Fibroblast of skin of right quadriceps (primary cell): ENCODE measurements around the gene NUP153.

Source experiments
- DNase-seq: peaks from one replicate; pipeline ENCODE4 v3.0.0-alpha.2; 2013

NUP153 gene

DNA sequence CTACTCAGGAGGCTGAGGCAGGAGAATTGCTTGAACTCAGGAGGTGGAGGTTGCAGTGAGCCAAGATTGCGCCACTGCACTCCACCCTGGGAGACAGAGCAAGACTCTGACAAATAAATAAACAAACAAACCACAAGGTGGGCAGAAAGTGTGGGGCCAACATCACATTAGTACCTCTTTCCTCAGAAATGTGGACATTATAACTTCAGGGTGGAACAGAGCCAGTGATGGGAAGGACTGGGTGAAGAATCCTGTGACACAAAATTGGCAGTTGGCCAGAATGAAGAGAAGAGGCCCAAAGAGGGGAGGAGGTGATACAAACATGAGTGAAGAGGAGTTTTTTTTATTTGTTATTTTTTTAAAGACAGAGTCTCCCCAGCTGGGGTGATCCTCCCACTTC, 50.6 kb downstream of the NUP153 start:
- peak; percentile 15 for DNase-seq

DNA sequence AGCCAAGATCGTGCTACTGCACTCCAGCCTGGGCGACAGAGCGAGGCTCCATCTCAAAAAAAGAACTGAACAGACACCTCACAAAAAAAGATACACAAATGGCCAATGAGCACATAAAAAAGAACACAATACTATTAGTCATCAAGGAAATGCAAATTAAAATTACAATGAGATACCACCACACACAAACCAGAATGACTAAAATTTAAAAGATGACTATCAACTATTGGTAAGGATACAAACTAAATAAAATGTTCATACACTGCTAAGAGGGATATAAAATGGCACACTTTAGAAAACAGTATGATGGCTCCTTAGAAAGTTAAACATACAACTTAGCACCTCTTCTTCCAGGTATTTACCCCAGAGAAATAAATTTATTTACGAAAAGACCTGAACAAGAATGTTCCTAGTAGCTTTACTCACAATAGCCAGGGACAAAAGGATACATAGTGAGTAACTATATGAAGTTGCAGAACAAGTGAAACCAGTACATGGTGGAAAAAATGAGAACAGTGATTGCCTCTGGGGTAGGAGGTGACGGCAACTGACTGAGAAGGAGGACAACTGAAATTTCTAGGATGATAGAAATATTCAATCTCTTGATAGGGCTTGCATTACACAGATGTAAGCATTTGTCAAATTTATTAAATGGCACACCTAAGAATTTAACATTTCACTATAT, 53.4 kb downstream of the NUP153 start:
- no peak for DNase-seq

DNA sequence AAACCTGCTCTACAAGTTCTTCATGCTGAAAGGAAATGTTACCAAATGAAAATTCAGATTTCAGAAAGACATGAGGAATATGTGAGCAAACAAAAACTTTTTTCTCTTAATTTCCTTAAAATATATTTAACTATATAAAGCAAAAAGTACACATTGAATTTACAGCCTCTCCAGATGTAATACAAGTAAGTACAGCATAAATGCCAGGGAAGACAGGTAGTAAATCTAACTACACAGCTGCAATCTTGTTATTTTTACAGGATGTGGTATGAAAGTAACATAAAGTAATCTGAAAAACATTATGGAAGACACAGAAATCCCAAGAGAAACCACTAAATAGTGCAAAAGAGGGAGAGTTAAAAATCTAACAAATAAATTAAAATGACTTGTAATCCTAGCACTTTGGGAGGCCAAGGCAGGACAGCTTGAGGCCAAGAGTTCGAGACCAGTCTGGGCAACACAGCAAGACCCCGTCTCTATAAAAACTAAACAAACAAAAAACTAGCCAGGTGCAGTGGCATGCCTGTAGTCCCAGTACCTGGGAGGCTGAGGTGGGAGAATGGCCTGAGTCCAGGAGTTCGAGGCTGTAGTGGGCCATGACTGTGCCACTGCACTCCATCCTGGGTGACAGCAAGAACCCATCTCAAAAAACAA, 55.9 kb downstream of the NUP153 start:
- no peak for DNase-seq

DNA sequence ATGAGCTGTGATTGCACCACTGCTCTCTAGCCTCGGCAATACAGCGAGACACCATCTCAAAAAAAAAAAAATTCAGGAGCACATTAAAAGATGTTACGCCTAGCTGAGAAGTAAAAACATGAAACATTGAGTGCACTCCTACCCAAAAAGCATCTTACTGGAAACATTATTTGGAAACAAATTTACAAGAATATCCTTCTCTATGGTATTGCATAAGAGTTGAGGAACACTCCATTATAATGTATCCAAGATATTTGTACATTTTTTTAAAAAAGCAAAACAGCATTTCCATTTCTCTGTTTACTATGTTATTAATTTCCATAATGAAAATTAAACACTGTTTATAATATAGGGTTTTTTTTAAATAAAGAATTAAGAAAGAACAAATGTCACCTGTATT, 58.0 kb downstream of the NUP153 start:
- DNase-seq = no peak

DNA sequence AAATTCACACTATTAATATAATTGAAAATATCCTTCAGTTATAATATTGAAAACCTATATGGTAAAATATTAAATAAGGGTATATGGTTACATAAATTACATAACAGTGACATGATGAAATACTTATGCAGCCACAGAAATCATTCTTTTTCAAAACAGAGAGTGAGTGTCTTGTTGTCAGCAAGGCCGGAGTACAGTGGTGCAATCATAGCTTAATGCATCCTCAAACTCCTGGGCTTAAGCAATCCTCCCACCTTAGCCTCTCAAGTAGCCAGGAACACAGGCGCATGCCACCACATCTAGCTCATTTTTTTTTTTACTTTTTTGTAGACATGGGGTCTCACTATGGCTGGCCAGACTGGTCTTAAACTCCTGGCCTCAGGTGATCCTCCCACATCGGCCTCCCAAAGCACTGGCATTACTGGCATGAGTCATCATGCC, 66.2 kb downstream of the NUP153 start:
- DNase-seq = peak; percentile 15

DNA sequence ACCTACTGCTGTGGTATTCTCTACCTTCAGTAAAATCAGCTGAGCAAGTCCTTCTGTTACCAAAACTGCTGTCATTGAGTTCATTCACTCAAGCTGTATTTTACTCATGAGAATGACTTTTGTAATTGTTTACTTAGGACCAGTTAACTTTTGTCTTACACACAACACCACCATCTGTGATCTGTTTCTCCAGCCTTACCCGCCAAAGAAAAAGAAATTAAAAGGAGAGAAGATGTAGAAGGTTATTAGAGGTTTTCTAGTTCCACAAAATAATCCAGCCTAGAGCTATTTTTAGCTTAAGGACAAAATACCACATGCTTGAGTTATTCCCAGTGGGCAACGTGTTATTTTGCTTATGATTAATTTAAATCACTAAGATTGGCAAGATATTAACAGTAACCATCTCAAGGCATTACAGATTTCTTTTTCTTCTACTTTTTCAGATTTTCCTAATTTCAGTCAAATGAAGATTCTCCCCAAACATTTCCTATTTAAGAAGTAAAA, 68.5 kb downstream of the NUP153 start:
- no peak for DNase-seq

DNA sequence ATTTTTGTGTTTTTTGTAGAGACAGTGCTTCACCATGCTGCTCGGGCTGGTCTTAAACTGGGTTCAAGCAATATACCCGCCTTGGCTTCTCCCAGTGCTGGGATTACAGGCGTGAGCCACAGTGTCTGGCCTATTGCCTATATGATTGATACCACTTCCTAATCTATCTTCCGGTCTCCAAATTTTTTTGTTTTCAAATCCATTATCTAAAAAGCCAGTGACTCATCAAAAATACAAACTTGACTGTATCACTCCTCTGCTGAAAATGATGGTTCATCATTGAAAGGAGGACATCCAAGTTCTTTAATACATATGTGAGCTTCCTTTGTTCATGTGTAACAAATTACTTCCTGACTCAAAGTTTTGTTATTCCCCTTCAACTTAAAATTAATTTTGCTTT, 71.2 kb downstream of the NUP153 start:
- no peak for DNase-seq

DNA sequence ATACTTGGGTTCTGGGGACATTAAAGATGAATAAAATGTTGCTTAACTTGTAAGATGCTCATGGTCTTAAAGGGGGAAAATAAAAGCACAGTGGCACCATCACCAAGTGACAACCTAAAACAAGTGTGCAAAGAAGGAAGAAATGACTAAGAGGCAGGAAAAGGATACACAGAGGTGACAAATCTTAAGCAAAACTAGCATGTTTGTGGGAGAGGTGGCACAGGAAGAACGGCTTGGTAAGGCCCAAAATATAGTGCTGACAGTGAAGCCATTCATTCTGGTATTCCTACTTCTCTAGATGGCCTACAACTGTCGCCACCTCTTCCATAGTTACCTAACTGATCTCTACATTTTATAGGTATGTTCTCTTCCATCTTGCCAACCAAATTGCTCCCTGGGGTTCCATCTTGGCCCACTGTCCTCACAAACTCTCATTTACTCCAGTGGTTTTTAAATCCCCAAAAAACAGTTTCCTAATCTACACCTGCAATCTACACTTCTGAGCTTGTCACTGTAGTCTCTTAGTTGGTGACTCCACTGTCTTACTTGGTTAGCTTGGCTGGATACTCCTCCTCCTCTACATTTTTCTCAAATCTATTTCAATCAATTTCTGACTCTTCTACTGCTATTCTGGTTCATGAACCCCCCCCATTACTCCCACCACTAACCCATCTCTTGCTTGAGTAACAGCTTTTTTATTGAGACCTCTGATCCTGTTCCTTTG, 73.1 kb downstream of the NUP153 start:
- no peak for DNase-seq

DNA sequence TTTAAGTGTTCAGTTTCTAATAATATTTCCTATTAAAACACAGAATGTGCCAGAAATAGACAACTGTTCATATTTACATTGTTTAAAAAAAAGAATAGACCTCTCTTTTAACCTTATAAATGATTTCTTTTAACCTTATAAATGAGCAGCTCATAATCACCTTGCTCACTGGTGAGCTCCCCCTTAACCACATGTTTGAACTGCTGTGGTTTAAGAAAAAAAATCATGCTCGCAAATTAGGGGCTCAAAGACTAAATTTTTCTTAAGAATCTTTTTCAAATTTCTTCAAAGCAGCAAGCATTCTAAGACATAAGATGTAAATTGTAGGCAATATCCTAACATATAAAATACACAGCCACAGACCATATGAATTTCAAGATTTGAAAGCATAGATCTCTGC, 73.8 kb downstream of the NUP153 start:
- no peak for DNase-seq

DNA sequence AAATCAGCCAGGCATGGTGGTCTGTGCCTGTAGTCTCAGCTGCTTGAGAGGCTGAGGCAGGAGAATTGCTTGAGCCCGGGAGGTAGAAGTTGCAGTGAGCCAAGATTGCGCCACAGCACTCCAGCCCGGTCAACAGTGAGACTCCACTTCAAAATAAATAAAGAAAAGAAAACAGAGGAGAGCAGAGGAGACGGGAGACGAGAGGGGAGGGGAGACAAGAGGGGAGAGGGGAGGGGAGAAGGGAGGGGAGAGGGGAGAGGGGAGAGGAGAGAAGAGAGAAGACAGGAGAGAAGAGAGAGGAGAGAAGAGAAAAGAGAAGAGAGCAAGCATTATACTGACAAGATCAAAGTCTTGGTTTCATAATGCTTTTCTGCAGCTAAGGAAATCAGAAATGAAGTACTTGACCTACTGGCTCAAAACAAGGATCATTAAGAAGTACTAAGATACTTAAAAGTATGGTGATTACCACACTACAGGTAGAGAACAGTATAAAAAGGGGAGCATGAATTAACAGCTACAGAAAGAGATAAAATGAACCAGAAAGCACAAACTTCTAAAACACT, 76.1 kb downstream of the NUP153 start:
- DNase-seq = no peak

DNA sequence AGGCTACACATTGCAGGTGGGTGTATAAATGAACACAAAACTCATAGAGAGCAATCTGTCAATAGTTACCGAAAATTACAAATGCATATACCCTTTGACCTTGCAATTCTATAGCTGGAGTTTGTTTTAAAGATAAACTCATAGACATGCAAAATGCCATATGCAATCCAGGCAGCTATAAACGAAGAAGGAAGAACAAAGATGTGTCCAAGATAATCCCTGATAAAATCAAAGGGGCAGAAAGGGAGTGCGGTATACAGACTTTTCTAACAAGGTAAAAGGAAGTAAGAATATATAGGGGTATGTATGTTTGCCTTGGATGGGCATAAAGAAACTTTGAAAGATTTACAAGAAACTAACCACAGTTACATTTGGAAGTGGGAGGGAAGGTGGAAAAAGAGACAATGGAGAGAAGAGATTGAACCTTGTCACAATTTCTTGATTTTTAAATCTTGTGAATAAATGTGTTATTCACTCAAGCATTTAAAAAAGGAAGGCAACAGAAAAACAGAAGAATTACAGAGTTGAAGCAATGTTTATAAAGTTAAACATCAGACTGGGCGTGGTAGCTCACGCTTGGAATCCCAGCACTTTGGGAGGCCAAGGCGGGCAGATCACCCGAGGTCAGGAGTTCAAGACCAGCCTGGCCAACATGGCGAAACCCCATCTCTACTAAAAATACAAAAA, 76.8 kb downstream of the NUP153 start:
- no peak for DNase-seq

DNA sequence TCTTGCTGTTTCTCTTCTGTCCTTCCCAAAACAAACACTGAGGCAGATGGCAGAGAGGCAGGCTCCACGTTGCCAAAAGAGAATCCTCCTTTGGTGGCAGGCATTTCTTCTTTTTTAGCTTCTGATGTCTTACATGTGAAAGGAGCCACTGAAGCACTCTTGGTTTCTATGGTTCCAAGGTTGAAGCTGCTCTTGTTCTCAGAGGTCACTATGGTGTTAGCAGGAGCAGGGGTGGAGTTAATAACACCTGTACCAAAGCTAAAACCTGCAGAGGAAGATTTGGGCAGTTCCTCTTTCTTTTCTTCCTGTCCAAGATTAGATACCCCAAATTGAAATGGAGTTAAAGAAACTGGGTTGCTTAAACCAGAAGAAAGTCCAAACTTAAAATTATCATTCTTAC, 77.9 kb downstream of the NUP153 start:
- no peak for DNase-seq

DNA sequence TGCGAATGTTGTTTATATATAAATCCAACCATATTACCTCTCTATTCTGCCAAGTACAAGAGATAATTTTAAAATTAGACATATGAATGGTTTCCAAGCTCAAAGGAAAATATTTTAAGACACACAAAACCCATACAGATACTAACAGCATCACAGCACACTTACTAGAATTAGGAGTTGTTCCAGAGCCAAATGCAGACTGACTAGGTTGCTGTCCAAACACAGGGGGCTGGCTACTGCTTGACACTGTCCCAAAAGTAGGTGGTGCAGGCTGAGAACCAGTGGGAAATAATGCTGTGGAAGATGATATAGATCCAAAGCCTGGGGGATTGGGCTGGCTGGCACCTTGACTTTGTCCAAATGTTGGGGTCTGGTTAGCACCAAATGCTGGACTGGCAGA, 82.3 kb downstream of the NUP153 start:
- no peak for DNase-seq

DNA sequence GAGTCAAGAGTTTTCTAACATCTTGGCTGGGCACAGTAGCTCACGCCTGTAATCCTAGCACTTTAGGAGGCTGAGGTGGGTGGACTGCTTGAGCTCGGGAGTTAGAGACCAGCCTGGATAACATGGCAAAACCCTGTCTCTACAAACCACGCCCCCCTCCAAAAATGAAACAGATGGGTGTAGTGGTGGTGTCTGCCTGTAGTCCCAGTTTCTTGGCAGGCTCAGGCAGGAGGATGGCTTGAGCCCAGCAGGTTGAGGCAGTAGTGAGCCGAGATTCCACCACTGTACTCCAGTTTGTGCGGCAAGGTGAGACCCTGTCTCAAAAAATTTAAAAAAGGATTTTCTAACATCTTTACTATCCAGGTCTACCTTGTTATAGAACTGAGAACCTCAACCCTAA, 84.6 kb downstream of the NUP153 start:
- DNase-seq = peak; percentile 1

DNA sequence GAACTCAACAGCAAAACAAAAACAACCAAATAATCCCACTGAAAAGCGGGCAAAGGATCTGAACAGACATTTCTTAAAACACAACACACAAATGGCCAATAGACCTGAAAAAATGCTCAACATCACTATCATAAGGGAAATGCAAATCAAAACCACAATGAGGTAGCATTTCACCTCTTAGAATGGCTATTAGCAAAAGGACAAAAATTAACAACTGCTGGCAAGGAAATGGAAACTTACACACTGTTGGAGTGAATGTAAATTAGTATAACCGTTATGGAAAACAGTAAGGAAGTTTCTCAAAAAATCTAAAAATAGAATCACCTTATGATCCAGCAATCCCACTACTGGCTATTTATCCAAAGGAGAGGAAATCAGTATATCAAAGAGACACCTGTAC, 85.7 kb downstream of the NUP153 start:
- no peak for DNase-seq

DNA sequence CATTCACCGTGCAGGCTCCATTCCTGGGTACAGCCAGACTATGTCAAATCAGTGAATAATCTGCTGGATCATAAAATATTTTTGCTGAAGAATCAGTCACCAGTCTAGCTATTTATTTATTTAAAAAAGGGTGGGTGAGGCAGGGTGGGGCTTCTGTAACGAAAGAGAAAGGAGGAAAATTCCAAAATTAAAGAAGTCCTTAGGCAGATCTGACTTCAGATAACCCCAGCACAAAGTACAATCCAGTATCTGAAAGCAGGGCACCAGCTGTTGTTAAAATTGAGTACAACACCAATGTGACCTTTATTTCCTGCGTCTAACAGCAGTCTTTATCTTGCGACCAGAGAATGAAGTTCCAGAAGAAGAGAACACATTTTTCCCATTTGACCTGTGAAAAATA, 90.9 kb downstream of the NUP153 start:
- DNase-seq = no peak

DNA sequence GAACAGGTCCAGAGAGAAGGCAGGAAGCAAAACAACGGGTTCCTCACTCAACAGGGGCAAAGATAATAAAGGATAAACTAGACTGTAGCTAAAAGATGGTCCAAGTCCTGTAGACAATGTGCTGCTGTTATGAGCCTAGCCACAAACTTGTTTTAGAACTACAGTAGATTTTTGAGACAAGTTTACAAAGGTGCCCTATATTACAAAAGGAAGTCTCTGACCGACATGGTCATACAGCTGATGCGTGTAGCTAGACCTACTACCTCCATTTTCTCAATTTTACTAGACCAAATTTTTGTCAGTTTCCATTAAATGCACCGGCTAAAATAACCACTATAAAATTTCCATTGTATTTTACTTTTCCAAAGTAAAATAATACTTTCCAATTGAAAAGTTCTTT, 94.7 kb downstream of the NUP153 start:
- DNase-seq = no peak

DNA sequence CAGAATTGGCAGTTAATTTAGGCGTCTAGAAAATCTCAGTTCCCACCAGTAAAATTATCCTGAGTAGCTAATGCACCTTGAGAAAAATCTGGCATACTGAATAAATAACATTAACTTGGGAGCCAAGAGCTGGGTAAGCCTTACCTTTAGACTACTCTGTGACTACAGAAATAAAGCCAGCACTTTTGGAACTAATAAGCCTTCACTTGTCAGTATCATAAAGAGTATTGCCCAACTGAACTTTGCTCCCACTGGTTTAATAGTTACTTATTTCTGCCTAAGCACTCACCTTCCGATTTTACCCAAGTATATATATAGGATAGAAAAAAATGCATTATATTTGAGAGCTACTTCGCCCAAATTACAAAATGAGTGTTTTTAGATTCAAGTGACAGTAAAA, 95.9 kb downstream of the NUP153 start:
- no peak for DNase-seq

DNA sequence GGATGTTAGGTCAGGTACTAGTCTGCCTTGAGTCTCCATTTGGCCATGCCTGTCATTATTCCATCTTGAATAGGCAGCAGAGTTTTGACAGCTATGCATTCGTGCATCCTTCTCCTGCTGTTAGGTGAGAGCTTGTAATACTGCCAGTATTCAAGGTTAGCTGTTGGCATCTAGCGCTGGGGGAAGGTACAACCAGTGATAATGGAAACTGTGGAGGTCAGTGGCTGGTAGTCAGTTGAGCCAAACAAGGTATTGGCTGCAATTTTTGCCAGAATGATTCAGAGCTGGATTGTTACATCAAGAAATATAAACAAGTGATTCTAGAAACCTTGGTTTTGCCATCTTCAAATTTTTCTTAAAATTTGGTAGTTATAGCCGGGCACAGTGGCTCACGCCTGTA, 100.1 kb downstream of the NUP153 start:
- no peak for DNase-seq

DNA sequence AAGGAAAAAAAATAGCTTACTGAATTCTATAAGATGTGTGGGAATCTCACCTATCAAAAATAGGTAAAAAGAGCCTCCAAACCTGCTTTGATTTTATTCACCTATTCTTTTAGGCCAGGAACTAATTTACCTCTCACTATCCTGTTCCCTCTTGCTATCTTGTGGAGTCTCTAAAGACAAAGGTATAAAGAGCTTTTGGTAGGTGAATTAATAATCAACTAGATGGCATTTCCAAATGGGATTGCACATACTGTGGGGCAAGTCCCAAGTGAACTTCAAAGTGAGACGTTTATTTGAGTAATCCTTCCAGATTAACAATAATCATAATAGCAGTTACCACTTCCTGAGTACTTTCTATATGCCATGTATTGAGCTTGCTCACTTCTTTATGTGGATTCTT, 103.8 kb downstream of the NUP153 start:
- DNase-seq = no peak

DNA sequence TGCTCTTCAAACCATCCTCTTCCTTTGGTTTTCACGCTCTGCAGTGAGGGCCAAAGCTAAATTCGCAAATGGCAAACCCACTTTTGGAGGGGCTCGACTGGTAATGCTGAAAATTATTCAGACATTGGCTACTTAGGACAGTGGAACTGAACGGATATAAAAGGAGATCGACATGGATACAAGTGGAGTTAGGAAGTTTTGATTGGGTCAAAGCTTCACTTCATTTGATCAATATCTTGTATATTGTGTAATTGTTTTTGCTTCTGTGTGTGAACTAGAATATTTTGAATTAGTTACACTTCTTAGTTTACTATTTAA, 105.4 kb downstream of the NUP153 start:
- no peak for DNase-seq

DNA sequence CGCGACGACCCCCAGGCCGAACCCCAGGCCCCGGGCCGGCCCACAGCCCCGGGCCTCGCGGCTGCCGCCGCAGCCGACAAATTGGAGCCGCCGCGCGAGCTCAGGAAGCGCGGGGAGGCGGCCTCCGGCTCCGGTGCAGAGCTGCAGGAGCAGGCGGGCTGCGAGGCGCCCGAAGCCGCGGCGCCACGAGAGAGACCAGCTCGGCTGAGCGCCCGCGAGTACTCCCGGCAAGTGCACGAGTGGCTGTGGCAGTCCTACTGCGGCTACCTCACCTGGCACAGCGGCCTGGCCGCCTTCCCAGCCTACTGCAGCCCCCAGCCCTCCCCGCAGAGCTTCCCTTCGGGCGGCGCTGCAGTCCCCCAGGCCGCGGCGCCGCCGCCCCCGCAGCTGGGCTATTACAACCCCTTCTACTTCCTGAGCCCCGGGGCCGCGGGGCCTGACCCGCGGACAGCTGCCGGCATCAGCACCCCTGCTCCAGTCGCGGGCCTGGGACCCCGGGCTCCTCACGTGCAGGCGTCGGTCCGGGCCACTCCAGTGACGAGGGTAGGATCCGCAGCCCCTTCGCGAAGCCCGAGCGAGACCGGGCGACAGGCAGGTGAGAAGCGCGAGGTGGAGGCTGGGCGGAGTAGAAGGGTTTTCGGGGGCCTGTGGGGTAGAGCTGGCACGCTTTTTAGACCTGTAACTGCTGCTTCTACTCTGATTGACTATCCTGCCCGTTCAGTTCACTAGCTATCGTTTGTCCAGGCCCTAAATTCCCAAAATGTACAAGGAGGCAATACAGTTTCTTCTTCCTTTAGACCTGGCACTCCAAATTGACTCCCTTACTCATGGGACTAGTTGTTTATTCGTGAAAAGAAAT, 106.0 kb downstream of the NUP153 start:
- peak; percentile 22 for DNase-seq
